IMR-90 (cell line): ENCODE results near the gene RBM10. TPM values are rescaled to one million over a fixed set of nuclear protein-coding genes. Genes with fewer than 3 reads are reported as not detected.

ENCODE experiments used
- ATAC-seq: fragments of 200-7000 bp; cut with Tn5 transposase; 2 replicates; pipeline ENCODE4 v1.9.1; 2020; ENCODE audit warnings: low read depth, mild to moderate bottlenecking, moderate library complexity
- BruUV-seq: library from RNA; stranded (reverse); fragments of 400-500 nt; replicated peaks from 2 replicates; lab custom pipeline; 2021; lab: Mats Ljungman, UMichigan
- CTCF ChIA-PET: fragments of 300-600 bp; formaldehyde crosslinking; extraction: SDS; loops from one replicate; lab custom pipeline; 2021; ENCODE audit warnings: antibody characterized with exemption; lab: Yijun Ruan, JAX
- POLR2A ChIA-PET: fragments of 300-600 bp; sonication (Branson Sonifier 250); formaldehyde crosslinking; loops from one replicate; lab custom pipeline; 2022; ENCODE audit warnings: antibody characterized with exemption; ENCODE audit not compliant: unreplicated experiment; lab: Charles Lee
- DNase-seq: peaks from one replicate; pipeline ENCODE4 v3.0.0; 2013
- H2AFZ ChIP-seq: replicated peaks from 2 replicates; pipeline ENCODE3; 2013; ENCODE audit warnings: low read length, mild to moderate bottlenecking; ENCODE audit not compliant: poor library complexity
- H2AK5ac ChIP-seq: 2 replicates; pipeline ENCODE4 v1.6.1; 2013; ENCODE audit warnings: low read depth, low read length, inconsistent platforms
- H2AK9ac ChIP-seq: replicated peaks from 2 replicates; pipeline ENCODE3; 2013; ENCODE audit warnings: mild to moderate bottlenecking, low read depth, low read length, moderate library complexity; ENCODE audit not compliant: poor library complexity
- H2BK120ac ChIP-seq: 2 replicates; pipeline ENCODE4 v1.6.1; 2013; ENCODE audit warnings: low read depth, low read length, inconsistent platforms
- H2BK15ac ChIP-seq: 3 replicates; pipeline ENCODE4 v1.6.1; 2013; ENCODE audit warnings: low read depth, low read length, inconsistent platforms
- H2BK20ac ChIP-seq: 2 replicates; pipeline ENCODE4 v1.6.1; 2013; ENCODE audit warnings: low read depth, mild to moderate bottlenecking, inconsistent platforms, low read length, moderate library complexity
- H2BK5ac ChIP-seq: 2 replicates; pipeline ENCODE4 v1.6.1; 2013; ENCODE audit warnings: mild to moderate bottlenecking, low read depth, low read length, inconsistent platforms; ENCODE audit not compliant: poor library complexity, severe bottlenecking
- H3K14ac ChIP-seq: replicated peaks from 2 replicates; pipeline ENCODE4 v1.6.1; 2013; ENCODE audit warnings: low read depth, low read length, inconsistent platforms
- H3K18ac ChIP-seq: 2 replicates; pipeline ENCODE4 v1.6.1; 2013; ENCODE audit warnings: low read depth, low read length, control low read depth
- H3K23ac ChIP-seq: 2 replicates; pipeline ENCODE4 v1.6.1; 2013; ENCODE audit warnings: low read depth, low read length, inconsistent platforms
- H3K27ac ChIP-seq: 2 replicates; pipeline ENCODE4 v1.5.1; 2013; ENCODE audit warnings: mild to moderate bottlenecking, control low read depth, low read length; ENCODE audit not compliant: insufficient read depth
- H3K27me3 ChIP-seq: 2 replicates; pipeline ENCODE4 v1.6.1; 2013; ENCODE audit warnings: low read length; ENCODE audit not compliant: control insufficient read depth, insufficient read depth
- H3K36me3 ChIP-seq: 2 replicates; pipeline ENCODE4 v1.6.1; 2013; ENCODE audit warnings: low read length, mixed read lengths; ENCODE audit not compliant: control insufficient read depth, insufficient read depth
- H3K4ac ChIP-seq: 2 replicates; pipeline ENCODE4 v1.6.1; 2013; ENCODE audit warnings: low read depth, low read length, inconsistent platforms
- H3K4me1 ChIP-seq: 2 replicates; pipeline ENCODE4 v1.6.1; 2013; ENCODE audit warnings: low read length, mixed read lengths; ENCODE audit not compliant: control insufficient read depth, insufficient read depth
- H3K4me2 ChIP-seq: 2 replicates; pipeline ENCODE4 v1.6.1; 2013; ENCODE audit warnings: low read depth, mild to moderate bottlenecking, control low read depth, low read length, moderate library complexity
- H3K4me3 ChIP-seq: 2 replicates; pipeline ENCODE4 v1.5.1; 2013; ENCODE audit warnings: low read depth, mild to moderate bottlenecking, control low read depth, low read length, moderate library complexity; ENCODE audit not compliant: insufficient read depth
- H3K56ac ChIP-seq: 2 replicates; pipeline ENCODE4 v1.6.1; 2013; ENCODE audit warnings: low read length, inconsistent platforms; ENCODE audit not compliant: insufficient read depth; ENCODE audit errors: extremely low read depth
- H3K79me1 ChIP-seq, 2 experiments: 2 replicates each; pipeline ENCODE4 v1.6.1; 2013; ENCODE audit warnings: low read length in 2 of 2, inconsistent platforms in 1 of 2, low read depth in 1 of 2
- H3K9ac ChIP-seq: 2 replicates; pipeline ENCODE4 v1.6.1; 2013; ENCODE audit warnings: low read depth, low read length, control low read depth
- H3K9me1 ChIP-seq: 2 replicates; pipeline ENCODE4 v1.6.1; 2013; ENCODE audit warnings: low read length, inconsistent platforms; ENCODE audit not compliant: insufficient read depth
- H3K9me3 ChIP-seq: 2 replicates; pipeline ENCODE4 v1.6.1; 2013; ENCODE audit warnings: low read length; ENCODE audit not compliant: control insufficient read depth, insufficient read depth
- H4K20me1 ChIP-seq: 2 replicates; pipeline ENCODE4 v1.6.1; 2013; ENCODE audit warnings: low read length, inconsistent platforms; ENCODE audit not compliant: insufficient read depth
- H4K5ac ChIP-seq: 2 replicates; pipeline ENCODE4 v1.6.1; 2013; ENCODE audit warnings: mild to moderate bottlenecking, low read depth, low read length, control low read depth
- H4K8ac ChIP-seq, 2 experiments: 2 replicates each; pipeline ENCODE4 v1.6.1; 2013; ENCODE audit warnings: low read depth in 2 of 2, low read length in 2 of 2, control low read depth in 1 of 2, inconsistent platforms in 1 of 2
- H4K91ac ChIP-seq: 2 replicates; pipeline ENCODE4 v1.6.1; 2013; ENCODE audit warnings: low read depth, low read length, inconsistent platforms; ENCODE audit not compliant: insufficient read depth
- CEBPB ChIP-seq: IDR thresholded peaks from 2 replicates; pipeline ENCODE4 v1.6.1; 2012; ENCODE audit warnings: low read depth, low read length, improper control_type of control experiment
- FOS ChIP-seq: fragments of 150-350 bp; IDR thresholded peaks from 2 replicates; pipeline ENCODE4 v1.6.1; 2016; ENCODE audit warnings: low read depth, low read length
- NFE2L2 ChIP-seq: fragments of 150-350 bp; IDR thresholded peaks from 2 replicates; pipeline ENCODE4 v1.6.1; 2016; ENCODE audit warnings: low read depth, mild to moderate bottlenecking, low read length
- RAD21 ChIP-seq: IDR thresholded peaks from 2 replicates; pipeline ENCODE4 v1.6.1; 2012; ENCODE audit warnings: low read length, improper control_type of control experiment
- SMC3 ChIP-seq: fragments of 150-350 bp; IDR thresholded peaks from 2 replicates; pipeline ENCODE4 v1.6.1; 2016; ENCODE audit warnings: low read depth, mild to moderate bottlenecking, antibody characterized with exemption, low read length, moderate library complexity
- WGBS, 2 experiments: methylation state at CpG; one replicate each; pipeline versions ENCODE4 v1.1.5 to v1.1.7; 2013; ENCODE audit warnings: missing lambda C conversion rate in 2 of 2; ENCODE audit not compliant: insufficient read length in 1 of 2; ENCODE audit errors: extremely low coverage in 2 of 2; 5-methylcytosine and 5-hydroxymethylcytosine counted together
- dilution Hi-C: fragments of 300-500 bp; cut with HindIII; formaldehyde crosslinking; loops from one replicate; pipeline ENCODE4 v1.14.3; 2018; ENCODE audit warnings: low sequenced_read_pairs; ENCODE audit not compliant: unreplicated experiment
- in situ Hi-C: fragments of 300-500 bp; cut with MboI; formaldehyde crosslinking; loops from 3 replicates; pipeline ENCODE4 v1.14.3; 2019; ENCODE audit warnings: low sequenced_read_pairs, inconsistent platforms, mixed read lengths
- intact Hi-C: fragments of 100-400 bp; cut with micrococcal nuclease; formaldehyde crosslinking; loops from 2 replicates; pipeline ENCODE4 v1.10.0; 2022
- polyA plus RNA-seq, 3 experiments: library from polyadenylated mRNA; depleted of rRNA; stranded (reverse); fragments of >200 nt; gene quantifications; 2 replicates each; pipeline ENCODE4 v1.2.3, GENCODE V29; 2012; ENCODE audit warnings: low replicate concordance in 1 of 3
- total RNA-seq: library from RNA; depleted of rRNA; stranded (reverse); fragments of >200 nt; gene quantifications from 2 replicates; pipeline ENCODE4 v1.2.3, GENCODE V29; 2012
- TF ChIP-seq, protein P1 (sequence below): fragments of 150-350 bp; IDR thresholded peaks from 2 replicates; pipeline ENCODE4 v1.6.1; 2016; ENCODE audit warnings: low read depth, mild to moderate bottlenecking, low read length, moderate library complexity, borderline replicate concordance

The RBM10 gene
- total and polyA plus RNA-seq, 2 of the 4 experiments (the other 2 are of a cell fraction): 33.4 to 36.0 TPM

- ChIA-PET CTCF (no interaction called here), POLR2A (no interaction called here)
- H4K91ac ChIP-seq: no peak overlapping the region
- H3K18ac ChIP-seq: no peak overlapping the region
- no peak for ATAC-seq
- H3K9me1 ChIP-seq: peaks cover 4% of the 10 kb centered on the region
- peaks cover 0 to 4% of the 10 kb centered on the region in 2 experiments; a peak in 1 of 4 replicates for H3K79me1 ChIP-seq
- peaks cover 31% of the 10 kb centered on the region for H4K20me1 ChIP-seq
- H3K4me3 ChIP-seq: no peak overlapping the region
- no peak overlapping the region for H2AK9ac ChIP-seq
- no peak overlapping the region for H2AK5ac ChIP-seq
- dilution Hi-C loops: no loop called here
- H4K5ac ChIP-seq: no peak overlapping the region
- H3K9me3 ChIP-seq: no peaks in the 10 kb centered on the region
- H4K8ac ChIP-seq: no peak overlapping the region
- no peak overlapping the region for H3K14ac ChIP-seq
- H2AFZ ChIP-seq: no peak overlapping the region
- peaks cover 55% of the 10 kb centered on the region for H3K36me3 ChIP-seq
- intact Hi-C loops: no loop called here
- peaks cover 5% of the 10 kb centered on the region; the same call in 1 of the 2 replicates for H3K27me3 ChIP-seq
- H2BK120ac ChIP-seq: no peak overlapping the region
- no peak overlapping the region for H3K56ac ChIP-seq
- no TSS peak for BruUV-seq
- no peak overlapping the region for H2BK20ac ChIP-seq
- H2BK15ac ChIP-seq: no peak overlapping the region
- TF ChIP-seq SMC3 (no peak), NFE2L2 (no peak), FOS (no peak), RAD21 (no peak), CEBPB (no peak)
- TF ChIP-seq, protein P1, sequence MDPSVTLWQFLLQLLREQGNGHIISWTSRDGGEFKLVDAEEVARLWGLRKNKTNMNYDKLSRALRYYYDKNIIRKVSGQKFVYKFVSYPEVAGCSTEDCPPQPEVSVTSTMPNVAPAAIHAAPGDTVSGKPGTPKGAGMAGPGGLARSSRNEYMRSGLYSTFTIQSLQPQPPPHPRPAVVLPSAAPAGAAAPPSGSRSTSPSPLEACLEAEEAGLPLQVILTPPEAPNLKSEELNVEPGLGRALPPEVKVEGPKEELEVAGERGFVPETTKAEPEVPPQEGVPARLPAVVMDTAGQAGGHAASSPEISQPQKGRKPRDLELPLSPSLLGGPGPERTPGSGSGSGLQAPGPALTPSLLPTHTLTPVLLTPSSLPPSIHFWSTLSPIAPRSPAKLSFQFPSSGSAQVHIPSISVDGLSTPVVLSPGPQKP: no peak
- H3K4me1 ChIP-seq: no peaks in the 10 kb centered on the region
- H3K4ac ChIP-seq: no peak overlapping the region
- H3K4me2 ChIP-seq: no peak overlapping the region
- 94% methylated on average over 3 of the region's 6 CpGs; no CpG with 5 or more reads in 1 of the 2 experiments for WGBS, 2 experiments
- H3K9ac ChIP-seq: no peak overlapping the region
- in situ Hi-C loops: no loop called here
- H2BK5ac ChIP-seq: no peak overlapping the region
- H3K23ac ChIP-seq: no peak overlapping the region
- H3K27ac ChIP-seq: no peak overlapping the region
- no peak for DNase-seq
These were observed 81.0 kb downstream of the RBM10 start for GRCh38 chrX:47226071-47226470.
